H9 (cell line): ENCODE data around the gene LMF1. TPM values are rescaled to one million over a fixed set of nuclear protein-coding genes. Genes with fewer than 3 reads are reported as not detected.
A peak's percentile ranks its signal among the peaks of the same experiment; 100 is the strongest.

ENCODE experiments used
- DNase-seq: peaks from one replicate; pipeline ENCODE4 v3.0.0-alpha.2; 2017
- H2AFZ ChIP-seq: one replicate; pipeline ENCODE4 v1.6.1; 2013; ENCODE audit warnings: mild to moderate bottlenecking, low read length, control low read depth, moderate library complexity
- H2AK5ac ChIP-seq: 2 replicates; pipeline ENCODE4 v1.6.1; 2013; ENCODE audit warnings: low read length, control low read depth, mixed read lengths; ENCODE audit not compliant: insufficient read length
- H2BK120ac ChIP-seq: one replicate; pipeline ENCODE4 v1.6.1; 2013; ENCODE audit warnings: low read depth, mild to moderate bottlenecking, low read length, control low read depth, inconsistent platforms; ENCODE audit not compliant: poor library complexity, severe bottlenecking
- H2BK12ac ChIP-seq: 2 replicates; pipeline ENCODE4 v1.6.1; 2013; ENCODE audit warnings: low read length, control low read depth, mixed read lengths, low read depth; ENCODE audit not compliant: insufficient read length
- H2BK15ac ChIP-seq: 2 replicates; pipeline ENCODE4 v1.6.1; 2013; ENCODE audit warnings: low read depth, low read length, control low read depth
- H2BK20ac ChIP-seq: one replicate; pipeline ENCODE4 v1.6.1; 2013; ENCODE audit warnings: low read depth, mild to moderate bottlenecking, low read length, control low read depth, inconsistent platforms; ENCODE audit not compliant: poor library complexity, severe bottlenecking
- H2BK5ac ChIP-seq: 2 replicates; pipeline ENCODE4 v1.6.1; 2013; ENCODE audit warnings: low read length, control low read depth, mixed read lengths; ENCODE audit not compliant: insufficient read length
- H3K14ac ChIP-seq: 2 replicates; pipeline ENCODE4 v1.6.1; 2013; ENCODE audit warnings: low read length, control low read depth; ENCODE audit not compliant: insufficient read depth
- H3K18ac ChIP-seq: 2 replicates; pipeline ENCODE4 v1.6.1; 2013; ENCODE audit warnings: low read depth, mild to moderate bottlenecking, mixed read lengths, low read length, control low read depth; ENCODE audit not compliant: insufficient read length
- H3K23ac ChIP-seq: 2 replicates; pipeline ENCODE4 v1.6.1; 2013; ENCODE audit warnings: low read length, control low read depth, mixed read lengths, low read depth; ENCODE audit not compliant: insufficient read length
- H3K23me2 ChIP-seq: 2 replicates; pipeline ENCODE4 v1.6.1; 2013; ENCODE audit warnings: low read depth, mild to moderate bottlenecking, mixed read lengths, low read length, control low read depth; ENCODE audit not compliant: insufficient read length, poor library complexity, severe bottlenecking
- H3K27ac ChIP-seq: 2 replicates; pipeline ENCODE4 v1.5.1; 2013; ENCODE audit warnings: low read length, control low read depth, mixed read lengths, low read depth; ENCODE audit not compliant: insufficient read length
- H3K27me3 ChIP-seq: 2 replicates; pipeline ENCODE4 v1.6.1; 2013; ENCODE audit warnings: low read length, control low read depth, inconsistent platforms; ENCODE audit not compliant: insufficient read depth
- H3K4ac ChIP-seq: 2 replicates; pipeline ENCODE4 v1.6.1; 2013; ENCODE audit warnings: low read depth, mild to moderate bottlenecking, control low read depth, inconsistent platforms, low read length, moderate library complexity
- H3K4me1 ChIP-seq: 2 replicates; pipeline ENCODE4 v1.6.1; 2013; ENCODE audit warnings: low read length, control low read depth, inconsistent platforms; ENCODE audit not compliant: insufficient read depth
- H3K4me2 ChIP-seq: 2 replicates; pipeline ENCODE4 v1.6.1; 2013; ENCODE audit warnings: low read length, control low read depth, mixed read lengths; ENCODE audit not compliant: insufficient read length, insufficient read depth
- H3K56ac ChIP-seq: 2 replicates; pipeline ENCODE4 v1.6.1; 2013; ENCODE audit warnings: low read depth, mild to moderate bottlenecking, mixed read lengths, low read length, control low read depth; ENCODE audit not compliant: insufficient read length
- H3K79me1 ChIP-seq: 2 replicates; pipeline ENCODE4 v1.6.1; 2013; ENCODE audit warnings: low read depth, mild to moderate bottlenecking, moderate library complexity, low read length, control low read depth, inconsistent platforms; ENCODE audit not compliant: insufficient read depth, poor library complexity, severe bottlenecking
- H3K79me2 ChIP-seq: 2 replicates; pipeline ENCODE4 v1.6.1; 2013; ENCODE audit warnings: low read length, control low read depth, inconsistent platforms; ENCODE audit not compliant: insufficient read depth
- H3K9ac ChIP-seq: 2 replicates; pipeline ENCODE4 v1.6.1; 2013; ENCODE audit warnings: low read length, control low read depth, mixed read lengths; ENCODE audit not compliant: insufficient read length; ENCODE audit errors: extremely low read depth
- H3K9me3 ChIP-seq: one replicate; pipeline ENCODE4 v1.6.1; 2013; ENCODE audit warnings: low read depth, low read length, inconsistent platforms; ENCODE audit not compliant: control insufficient read depth
- H3T11ph ChIP-seq: one replicate; pipeline ENCODE4 v1.6.1; 2013; ENCODE audit warnings: mild to moderate bottlenecking, low read length, control low read depth, inconsistent platforms
- H4K20me1 ChIP-seq: one replicate; pipeline ENCODE4 v1.6.1; 2013; ENCODE audit not compliant: control insufficient read depth, insufficient read length, insufficient read depth
- H4K5ac ChIP-seq: 2 replicates; pipeline ENCODE4 v1.6.1; 2013; ENCODE audit warnings: low read depth, mild to moderate bottlenecking, mixed read lengths, low read length, control low read depth; ENCODE audit not compliant: insufficient read length
- H4K8ac ChIP-seq: replicated peaks from 2 replicates; pipeline ENCODE4 v1.6.1; 2013; ENCODE audit warnings: low read length, control low read depth, mixed read lengths, low read depth; ENCODE audit not compliant: insufficient read length
- H4K91ac ChIP-seq: 2 replicates; pipeline ENCODE4 v1.6.1; 2013; ENCODE audit warnings: low read depth, mild to moderate bottlenecking, moderate library complexity, mixed read lengths, low read length, control low read depth; ENCODE audit not compliant: insufficient read length
- H3K27ac Mint-ChIP-seq, 3 experiments: 2 replicates in 2 of 3; 3 replicates in 1 of 3; pipeline ENCODE4 v1.8.0; 2020 to 2021; ENCODE audit warnings: mixed read lengths in 3 of 3, mild to moderate bottlenecking in 1 of 3, moderate library complexity in 1 of 3
- H3K27me3 Mint-ChIP-seq: 2 replicates; pipeline ENCODE4 v1.8.0; 2021; ENCODE audit warnings: low read depth, mild to moderate bottlenecking, moderate library complexity, mixed read lengths
- H3K36me3 Mint-ChIP-seq, 3 experiments: 2 replicates in 2 of 3; 3 replicates in 1 of 3; pipeline ENCODE4 v1.8.0; 2020 to 2021; ENCODE audit warnings: low read depth in 3 of 3, mixed read lengths in 3 of 3; ENCODE audit not compliant: insufficient read depth in 1 of 3
- H3K4me1 Mint-ChIP-seq, 2 experiments: 2 replicates each; pipeline ENCODE4 v1.8.0; 2020; ENCODE audit warnings: mixed read lengths in 2 of 2
- H3K4me3 Mint-ChIP-seq, 2 experiments: 2 replicates in 1 of 2; 3 replicates in 1 of 2; pipeline ENCODE4 v1.8.0; 2020 to 2021; ENCODE audit warnings: mild to moderate bottlenecking in 2 of 2, mixed read lengths in 2 of 2, moderate library complexity in 1 of 2
- H3K9me3 Mint-ChIP-seq, 2 experiments: 2 replicates in 1 of 2; 3 replicates in 1 of 2; pipeline ENCODE4 v1.8.0; 2020; ENCODE audit warnings: mild to moderate bottlenecking in 2 of 2, mixed read lengths in 2 of 2, moderate library complexity in 1 of 2
- WGBS: extraction: QIAGEN DNeasy Blood & Tissue Kit; methylation state at CpG from one replicate; pipeline ENCODE4 v1.1.7; 2013; ENCODE audit warnings: missing lambda C conversion rate, low lambda C conversion rate, mixed read lengths; ENCODE audit not compliant: insufficient read length; ENCODE audit errors: extremely low coverage; 5-methylcytosine and 5-hydroxymethylcytosine counted together
- total RNA-seq: library from RNA; stranded (reverse); gene quantifications from 2 replicates; pipeline ENCODE4 v1.2.1, GENCODE V29; 2021
- TF ChIP-seq, protein P1 (sequence below): fragments of 200-600 bp; sonication (generic); conservative IDR thresholded peaks from 3 replicates; pipeline ENCODE4 v1.8.0; 2021; ENCODE audit warnings: antibody characterized with exemption, mild to moderate bottlenecking

LMF1 gene
- total RNA-seq, 1 experiment from 2014 or later = 7.1 TPM

DNA sequence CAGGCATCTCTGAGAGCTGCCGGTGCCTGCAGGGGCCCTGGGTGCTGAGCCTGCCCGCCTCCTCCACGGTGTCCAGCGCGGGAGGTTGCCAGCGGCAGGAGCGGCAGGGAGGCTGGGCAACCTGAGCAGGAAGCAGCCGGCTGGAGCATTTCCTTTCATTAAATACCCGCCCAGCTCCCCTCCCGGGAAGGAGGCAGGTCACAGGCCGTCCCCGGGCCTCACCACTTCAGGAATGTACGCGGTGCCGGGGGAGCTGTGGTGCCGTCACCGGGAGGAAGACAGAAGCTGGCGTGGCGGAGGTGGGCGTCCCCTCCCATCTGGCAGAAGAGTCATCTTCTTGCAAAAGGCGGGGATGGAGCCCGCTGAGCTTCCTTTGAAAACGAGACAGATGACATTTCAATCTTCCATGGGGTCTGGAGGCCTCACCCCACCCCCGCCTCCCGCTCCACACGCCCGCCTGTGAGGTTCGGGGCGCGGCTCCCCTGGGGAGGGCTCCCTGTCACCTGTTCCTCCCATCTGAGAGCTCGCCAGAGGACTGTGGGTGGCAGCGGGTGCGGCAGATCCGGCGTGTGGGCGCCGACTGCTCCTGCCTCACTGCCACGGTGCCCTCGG is 26.8 kb upstream of the LMF1 start:
- Histone ChIP-seq H3K9me3 (peaks cover 7% of the 10 kb centered on the region), H3K23ac (no peak overlapping the region), H3K23me2 (no peaks in the 10 kb centered on the region), H2AFZ (no peak overlapping the region), H2AK5ac (no peak overlapping the region), H3K4me2 (no peak overlapping the region), H4K91ac (no peak overlapping the region), H3K79me2 (no peaks in the 10 kb centered on the region), H4K8ac (no peak overlapping the region), H2BK12ac (no peak overlapping the region), H2BK15ac (no peak overlapping the region), H3K4ac (no peak overlapping the region), H3K4me1 (no peaks in the 10 kb centered on the region), H3K18ac (peak overlapping the region; percentile 47), H2BK20ac (no peak overlapping the region), H4K5ac (no peak overlapping the region), H2BK5ac (no peak overlapping the region), H3K14ac (no peak overlapping the region), H3K56ac (no peak overlapping the region), H4K20me1 (no peaks in the 10 kb centered on the region), H2BK120ac (no peak overlapping the region), H3T11ph (no peak overlapping the region), H3K27ac (no peak overlapping the region), H3K79me1 (no peaks in the 10 kb centered on the region), H3K9ac (no peak overlapping the region), H3K27me3 (no peaks in the 10 kb centered on the region)
- Mint-ChIP-seq H3K4me1 (peaks cover 12 to 20% of the 10 kb centered on the region in 2 experiments), H3K4me3 (peak overlapping the region; percentile 27 to 44; a peak in 2 of 5 replicates), H3K9me3 (no peaks in the 10 kb centered on the region), H3K27me3 (peaks cover 18% of the 10 kb centered on the region), H3K36me3 (no peaks in the 10 kb centered on the region; a peak in 1 of 7 replicates), H3K27ac (no peak overlapping the region; a peak in 1 of 7 replicates)
- WGBS = no CpG with 5 or more reads among the region's 39 CpGs
- DNase-seq = peak; percentile 80
- TF ChIP-seq, protein P1, sequence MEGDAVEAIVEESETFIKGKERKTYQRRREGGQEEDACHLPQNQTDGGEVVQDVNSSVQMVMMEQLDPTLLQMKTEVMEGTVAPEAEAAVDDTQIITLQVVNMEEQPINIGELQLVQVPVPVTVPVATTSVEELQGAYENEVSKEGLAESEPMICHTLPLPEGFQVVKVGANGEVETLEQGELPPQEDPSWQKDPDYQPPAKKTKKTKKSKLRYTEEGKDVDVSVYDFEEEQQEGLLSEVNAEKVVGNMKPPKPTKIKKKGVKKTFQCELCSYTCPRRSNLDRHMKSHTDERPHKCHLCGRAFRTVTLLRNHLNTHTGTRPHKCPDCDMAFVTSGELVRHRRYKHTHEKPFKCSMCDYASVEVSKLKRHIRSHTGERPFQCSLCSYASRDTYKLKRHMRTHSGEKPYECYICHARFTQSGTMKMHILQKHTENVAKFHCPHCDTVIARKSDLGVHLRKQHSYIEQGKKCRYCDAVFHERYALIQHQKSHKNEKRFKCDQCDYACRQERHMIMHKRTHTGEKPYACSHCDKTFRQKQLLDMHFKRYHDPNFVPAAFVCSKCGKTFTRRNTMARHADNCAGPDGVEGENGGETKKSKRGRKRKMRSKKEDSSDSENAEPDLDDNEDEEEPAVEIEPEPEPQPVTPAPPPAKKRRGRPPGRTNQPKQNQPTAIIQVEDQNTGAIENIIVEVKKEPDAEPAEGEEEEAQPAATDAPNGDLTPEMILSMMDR = no peak
